Measurements from ENCODE around the gene LRP1B.

LRP1B gene

GRCh38 chr2:142058149-142058548 is 72.7 kb downstream of the LRP1B start:
- Histone ChIP-seq H3K79me2 (ENCODE audit: insufficient read depth, low read depth) (no peaks in the 10 kb centered on the region), H3K9ac (no peak overlapping the region), H3K36me3 (ENCODE audit: insufficient read depth) (no peaks in the 10 kb centered on the region), H3K27me3 (ENCODE audit: insufficient read depth, low read depth) (no peaks in the 10 kb centered on the region), H3K27ac (no peak overlapping the region), H3K4me2 (no peak overlapping the region), H4K20me1 (ENCODE audit: insufficient read depth) (no peaks in the 10 kb centered on the region), H2AFZ (ENCODE audit: low read depth) (no peak overlapping the region), H3K4me1 (ENCODE audit: low read depth, poor library complexity, severe bottlenecking) (no peaks in the 10 kb centered on the region), H3K4me3 (IDR thresholded peaks at IDR 0.05; ENCODE audit: insufficient read depth, low read depth, low read length) (no peak overlapping the region)
- TF ChIP-seq CTCF (conservative IDR thresholded peaks at IDR 0.05; ENCODE audit: low read depth, low read length), result no peak

- no peak overlapping the region for H3K4me2 ChIP-seq
- no peaks in the 10 kb centered on the region for H3K4me1 ChIP-seq (ENCODE audit: low read depth, poor library complexity, severe bottlenecking)
- H3K4me3 ChIP-seq (IDR thresholded peaks at IDR 0.05; ENCODE audit: insufficient read depth, low read depth, low read length), result no peak overlapping the region
- no peak overlapping the region for H2AFZ ChIP-seq (ENCODE audit: low read depth)
- H3K27me3 ChIP-seq (ENCODE audit: insufficient read depth, low read depth), result no peaks in the 10 kb centered on the region
- H3K79me2 ChIP-seq (ENCODE audit: insufficient read depth, low read depth), result no peaks in the 10 kb centered on the region
- no peaks in the 10 kb centered on the region for H4K20me1 ChIP-seq (ENCODE audit: insufficient read depth)
- H3K27ac ChIP-seq, result no peak overlapping the region
- TF ChIP-seq CTCF (conservative IDR thresholded peaks at IDR 0.05; ENCODE audit: low read depth, low read length), result no peak
- H3K36me3 ChIP-seq (ENCODE audit: insufficient read depth), result no peaks in the 10 kb centered on the region
- H3K9ac ChIP-seq, result no peak overlapping the region
Measured at GRCh38 chr2:142056784-142057183, 74.0 kb downstream of the LRP1B start.

- Histone ChIP-seq H3K27me3 (ENCODE audit: insufficient read depth, low read depth) (no peaks in the 10 kb centered on the region), H3K4me2 (no peak overlapping the region), H3K4me1 (ENCODE audit: low read depth, poor library complexity, severe bottlenecking) (peaks cover 17% of the 10 kb centered on the region), H3K36me3 (ENCODE audit: insufficient read depth) (no peaks in the 10 kb centered on the region), H3K9ac (no peak overlapping the region), H3K27ac (no peak overlapping the region), H2AFZ (ENCODE audit: low read depth) (no peak overlapping the region), H3K4me3 (IDR thresholded peaks at IDR 0.05; ENCODE audit: insufficient read depth, low read depth, low read length) (no peak overlapping the region), H4K20me1 (ENCODE audit: insufficient read depth) (no peaks in the 10 kb centered on the region), H3K79me2 (ENCODE audit: insufficient read depth, low read depth) (no peaks in the 10 kb centered on the region)
- no peak for TF ChIP-seq CTCF (conservative IDR thresholded peaks at IDR 0.05; ENCODE audit: low read depth, low read length)
Measured at GRCh38 chr2:142052220-142052863, 78.5 kb downstream of the LRP1B start.

- Histone ChIP-seq H3K79me2 (ENCODE audit: insufficient read depth, low read depth) (no peaks in the 10 kb centered on the region), H3K4me3 (IDR thresholded peaks at IDR 0.05; ENCODE audit: insufficient read depth, low read depth, low read length) (no peak overlapping the region), H3K36me3 (ENCODE audit: insufficient read depth) (no peaks in the 10 kb centered on the region), H3K9ac (no peak overlapping the region), H3K27ac (no peak overlapping the region), H2AFZ (ENCODE audit: low read depth) (no peak overlapping the region), H4K20me1 (ENCODE audit: insufficient read depth) (no peaks in the 10 kb centered on the region), H3K27me3 (ENCODE audit: insufficient read depth, low read depth) (no peaks in the 10 kb centered on the region), H3K4me1 (ENCODE audit: low read depth, poor library complexity, severe bottlenecking) (peaks cover 17% of the 10 kb centered on the region), H3K4me2 (0 out of 2 replicates have a peak overlapping the region, but pooled peaks have one; percentile 13)
- no peak for TF ChIP-seq CTCF (conservative IDR thresholded peaks at IDR 0.05; ENCODE audit: low read depth, low read length)
Measured at GRCh38 chr2:142048581-142048980, 82.2 kb downstream of the LRP1B start.

Data from KMS-11 (cell line).